AG09319 (cell line): ENCODE data around the gene RAB11FIP5.

Experiments
- DNase-seq: peaks from one replicate; pipeline ENCODE4 v3.0.0-alpha.2; 2010; ENCODE audit warnings: low read depth; ENCODE audit errors: extremely low read depth
- TF ChIP-seq, protein P1 (sequence below): IDR thresholded peaks from 2 replicates; pipeline ENCODE4 v1.5.1; 2011; ENCODE audit warnings: low read depth, mild to moderate bottlenecking, inconsistent platforms, low read length, moderate library complexity

RAB11FIP5 gene

DNA sequence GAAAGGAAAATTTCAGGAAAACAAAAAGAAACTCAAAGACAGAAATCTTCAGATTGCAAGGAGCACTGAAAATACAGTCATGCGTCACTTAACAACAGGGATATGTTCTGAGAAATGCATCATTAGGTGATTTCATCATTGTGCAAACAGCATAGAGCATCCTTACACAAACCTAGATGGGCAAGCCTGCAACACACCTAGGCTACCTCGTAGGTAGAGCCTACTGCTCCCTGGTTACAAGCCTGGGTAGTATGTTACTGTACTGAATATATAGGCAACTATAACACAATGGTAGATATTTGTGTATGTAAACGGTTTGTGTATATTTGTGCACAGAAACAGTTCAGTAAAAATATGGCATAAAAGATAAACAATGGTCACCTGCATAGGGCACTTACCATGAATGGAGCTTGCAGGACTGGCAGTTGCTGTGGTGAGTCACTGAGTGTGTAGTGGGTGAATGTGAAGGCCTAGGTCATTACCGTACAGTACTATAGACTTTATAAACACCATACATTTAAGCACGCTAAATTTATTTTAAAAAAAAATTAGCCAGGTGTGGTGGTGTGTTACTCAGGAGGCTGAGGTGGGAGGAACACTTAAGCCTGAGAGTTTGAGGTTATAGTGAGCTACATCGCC lies 74.7 kb downstream of the RAB11FIP5 start:
- DNase-seq, result no peak
- TF ChIP-seq, protein P1, sequence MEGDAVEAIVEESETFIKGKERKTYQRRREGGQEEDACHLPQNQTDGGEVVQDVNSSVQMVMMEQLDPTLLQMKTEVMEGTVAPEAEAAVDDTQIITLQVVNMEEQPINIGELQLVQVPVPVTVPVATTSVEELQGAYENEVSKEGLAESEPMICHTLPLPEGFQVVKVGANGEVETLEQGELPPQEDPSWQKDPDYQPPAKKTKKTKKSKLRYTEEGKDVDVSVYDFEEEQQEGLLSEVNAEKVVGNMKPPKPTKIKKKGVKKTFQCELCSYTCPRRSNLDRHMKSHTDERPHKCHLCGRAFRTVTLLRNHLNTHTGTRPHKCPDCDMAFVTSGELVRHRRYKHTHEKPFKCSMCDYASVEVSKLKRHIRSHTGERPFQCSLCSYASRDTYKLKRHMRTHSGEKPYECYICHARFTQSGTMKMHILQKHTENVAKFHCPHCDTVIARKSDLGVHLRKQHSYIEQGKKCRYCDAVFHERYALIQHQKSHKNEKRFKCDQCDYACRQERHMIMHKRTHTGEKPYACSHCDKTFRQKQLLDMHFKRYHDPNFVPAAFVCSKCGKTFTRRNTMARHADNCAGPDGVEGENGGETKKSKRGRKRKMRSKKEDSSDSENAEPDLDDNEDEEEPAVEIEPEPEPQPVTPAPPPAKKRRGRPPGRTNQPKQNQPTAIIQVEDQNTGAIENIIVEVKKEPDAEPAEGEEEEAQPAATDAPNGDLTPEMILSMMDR, result no peak

DNA sequence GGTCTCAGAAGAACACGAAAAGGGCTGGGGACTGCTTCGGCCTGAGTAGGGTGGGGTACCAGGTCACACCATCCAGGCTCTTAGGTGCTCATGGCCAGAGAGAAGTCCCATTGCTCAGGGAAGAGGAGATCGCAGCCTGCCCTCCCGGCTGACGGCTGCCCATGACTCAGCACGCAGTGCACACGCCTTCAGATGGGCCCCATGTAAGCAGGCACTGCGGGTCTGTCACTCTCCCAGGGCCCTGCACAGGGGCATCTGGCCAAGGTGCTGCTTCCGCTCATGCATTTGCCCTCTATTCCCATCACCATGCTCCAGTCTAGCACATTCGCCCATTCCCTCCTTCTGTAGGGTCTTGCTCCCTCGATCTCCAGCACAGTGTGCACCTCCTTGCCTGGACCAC lies 76.0 kb downstream of the RAB11FIP5 start:
- no peak for DNase-seq
- TF ChIP-seq, protein P1, result no peak

DNA sequence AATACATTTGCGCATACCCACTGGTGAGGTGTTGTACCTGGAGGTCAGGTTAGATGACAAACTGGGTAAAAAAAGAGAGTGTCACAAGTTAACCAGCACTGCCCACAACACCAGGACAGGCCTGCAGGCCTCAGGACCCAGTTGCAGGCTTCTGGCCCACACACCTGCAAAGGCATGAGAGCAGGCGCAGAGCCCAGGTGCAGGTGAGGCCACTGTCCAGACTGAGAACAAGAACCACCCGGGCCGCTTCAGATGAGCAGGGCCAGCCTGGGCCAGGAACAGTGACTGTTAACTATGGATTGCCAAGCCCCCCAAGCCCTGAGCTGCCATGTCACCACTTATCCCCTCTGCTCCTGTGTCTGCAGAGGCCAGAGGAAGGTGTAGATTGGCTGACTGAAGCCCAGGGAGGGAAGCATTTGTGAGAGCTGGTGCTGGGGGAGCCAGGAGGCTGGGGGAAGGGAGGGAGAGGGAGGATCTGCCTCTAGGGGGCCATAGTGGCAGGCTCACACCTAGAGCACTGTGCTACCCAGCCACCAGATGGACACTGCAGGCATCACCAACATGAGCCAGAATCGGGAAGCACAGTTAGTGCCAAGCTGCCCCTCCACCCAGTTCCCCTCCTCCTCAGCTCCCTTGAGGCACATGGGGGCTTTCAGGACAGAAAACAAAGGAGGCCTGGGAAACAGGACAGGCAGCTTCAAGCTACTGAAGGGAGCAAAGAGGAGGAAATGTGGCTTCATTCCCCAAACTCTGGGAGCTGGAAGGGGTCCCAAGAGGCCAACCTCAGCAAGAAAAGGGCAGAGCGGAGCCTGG lies 76.6 kb downstream of the RAB11FIP5 start:
- TF ChIP-seq, protein P1, result no peak; the same call in 1 of the 2 replicates
- DNase-seq, result no peak

DNA sequence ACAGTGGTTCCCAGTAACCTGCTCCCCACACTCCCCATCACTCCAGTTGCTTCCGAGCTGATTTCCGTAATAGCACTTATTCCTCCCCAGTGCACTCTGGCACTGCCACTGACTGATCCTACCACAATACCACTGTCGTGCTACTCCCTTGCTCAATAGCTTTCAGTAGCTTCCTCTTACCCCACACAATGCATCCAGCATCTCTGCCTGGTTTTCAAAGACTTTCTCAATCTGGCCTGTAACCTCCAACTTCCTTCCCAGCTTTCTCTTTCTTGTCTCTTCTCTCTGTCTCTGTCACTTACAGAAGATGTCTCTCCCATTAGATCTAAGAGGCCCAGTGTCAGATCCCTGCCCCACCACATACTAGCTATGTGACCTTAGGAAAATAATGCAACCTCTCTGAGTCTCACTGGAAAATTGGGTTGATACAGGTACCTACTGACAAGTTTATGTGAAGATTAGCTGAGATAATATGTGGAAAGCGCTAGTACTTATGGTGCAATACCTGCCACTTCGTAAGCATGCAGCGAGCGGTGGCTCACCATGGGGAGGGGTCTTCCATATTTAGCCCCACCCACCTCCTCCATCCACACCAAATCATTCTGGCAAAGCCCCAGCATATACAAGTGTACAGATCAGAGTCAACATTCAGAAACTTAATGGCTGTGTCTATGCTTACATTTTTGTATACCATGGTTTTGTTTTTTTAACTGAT lies 77.9 kb downstream of the RAB11FIP5 start:
- TF ChIP-seq, protein P1, result no peak
- no peak for DNase-seq

DNA sequence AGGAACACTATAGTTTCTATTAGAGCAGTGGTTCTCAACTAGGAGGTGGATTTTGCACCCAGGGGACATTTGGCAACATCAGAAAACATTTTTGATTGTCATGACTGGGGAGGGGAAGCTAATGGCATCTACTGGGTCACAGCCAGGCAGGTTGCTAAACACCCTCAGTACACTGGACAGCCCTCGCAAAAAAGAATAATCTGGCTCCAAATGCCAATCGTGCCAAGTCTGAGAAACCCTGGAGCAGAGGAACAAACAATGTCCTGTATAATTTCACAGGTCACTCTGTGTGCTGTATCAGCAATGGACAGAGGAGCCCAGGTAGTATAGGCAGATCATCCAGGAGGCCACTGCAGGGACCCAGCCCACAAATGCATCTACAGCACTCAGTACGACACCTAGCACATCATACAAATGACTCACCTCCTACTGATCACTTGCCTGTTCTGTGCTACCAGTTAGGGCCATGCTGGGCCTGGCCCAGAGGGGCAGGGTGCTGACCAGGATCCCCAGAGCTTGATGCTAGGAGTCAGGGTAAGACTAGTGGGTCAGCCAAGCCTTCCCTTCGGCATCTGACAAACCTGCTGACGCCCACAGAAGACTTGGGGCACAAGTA lies 78.9 kb downstream of the RAB11FIP5 start:
- TF ChIP-seq, protein P1, result no peak

DNA sequence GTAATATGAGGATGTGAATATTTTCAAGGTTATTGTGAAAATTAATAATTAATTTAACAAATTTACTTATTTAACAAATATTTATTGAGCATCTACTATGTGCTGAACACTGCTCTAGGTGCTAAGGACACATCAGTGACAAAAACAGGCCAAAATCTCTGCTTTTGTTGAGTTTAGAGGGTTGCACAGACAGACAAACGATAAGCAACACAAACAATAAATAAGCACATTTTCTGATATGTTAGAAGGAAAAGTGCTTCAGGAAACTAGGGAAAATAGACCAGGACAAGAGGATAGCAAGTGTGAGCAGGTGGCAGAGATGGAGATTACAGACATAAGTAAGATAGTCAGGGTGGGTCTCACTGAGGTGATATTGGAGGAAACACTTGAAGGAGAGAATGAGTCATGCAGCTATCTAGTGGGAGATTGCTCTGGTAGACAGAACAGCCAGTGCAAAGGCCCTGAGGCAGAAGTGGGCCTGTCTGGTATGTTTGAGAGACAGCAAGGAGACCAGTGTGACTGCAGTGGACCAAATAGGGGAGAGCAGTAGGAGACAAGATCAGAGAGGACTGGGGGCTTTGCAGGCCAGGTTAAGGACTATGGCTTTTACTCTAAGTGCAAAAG lies 79.5 kb downstream of the RAB11FIP5 start:
- DNase-seq, result no peak
- TF ChIP-seq, protein P1, result no peak

More for the DNA sequence above, 78.9 kb downstream of the RAB11FIP5 start:
- DNase-seq, result no peak
